Bronchial epithelial cell (primary cell): Measurements from ENCODE around the gene PARP8. TPM values are rescaled to one million over a fixed set of nuclear protein-coding genes. Genes with fewer than 3 reads are reported as not detected.
"Not testable (repeated sequence)": the region's sequence is repeated elsewhere in the genome, so short reads cannot be mapped to it uniquely, and the experiment has no call there.

ENCODE experiments used
- DNase-seq: peaks from one replicate; pipeline ENCODE4 v3.0.0-alpha.2; 2010; ENCODE audit warnings: low read depth
- FAIRE-seq: peaks from 2 replicates; lab custom pipeline; 2011; peaks lifted over from hg19 to GRCh38; lab: Jason Lieb, UNC
- H3K27me3 ChIP-seq: 2 replicates; pipeline ENCODE4 v1.5.1; 2011; ENCODE audit warnings: low read length; ENCODE audit not compliant: control insufficient read depth, insufficient read depth
- H3K36me3 ChIP-seq: 2 replicates; pipeline ENCODE4 v1.5.1; 2011; ENCODE audit warnings: low read length; ENCODE audit not compliant: control insufficient read depth, insufficient read depth
- H3K4me3 ChIP-seq: 2 replicates; pipeline ENCODE4 v1.5.1; 2011; ENCODE audit warnings: mild to moderate bottlenecking, low read depth, low read length, control low read depth
- CTCF ChIP-seq: IDR thresholded peaks from 2 replicates; pipeline ENCODE4 v1.5.1; 2011; ENCODE audit warnings: mild to moderate bottlenecking, moderate library complexity, low read length, control low read depth, inconsistent platforms; ENCODE audit not compliant: insufficient read depth, severe bottlenecking
- total RNA-seq: library from RNA; depleted of rRNA; stranded (reverse); fragments of >200 nt; gene quantifications from 2 replicates; pipeline ENCODE4 v1.2.1, GENCODE V29; 2014

The PARP8 gene
- total RNA-seq, 1 donor from 2014 or later = 14.5 TPM

DNA sequence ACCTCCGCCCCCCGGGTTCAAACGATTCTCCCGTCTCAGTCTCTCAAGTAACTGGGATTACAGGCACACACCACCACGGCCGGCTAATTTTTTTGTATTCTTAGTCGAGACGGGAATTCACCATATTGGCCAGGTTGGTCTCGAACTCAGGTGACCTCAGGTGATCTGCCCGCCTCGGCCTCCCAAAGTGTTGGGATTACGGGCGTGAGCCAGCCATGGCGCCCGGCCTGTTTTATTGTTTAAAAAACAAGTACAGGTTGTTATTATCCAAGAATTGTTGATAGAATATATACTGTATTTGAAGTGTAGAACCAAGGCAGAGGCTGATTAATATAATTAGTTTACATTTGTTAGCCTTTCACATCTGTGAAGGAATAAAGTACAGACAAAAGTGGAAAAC, 8.9 kb downstream of the PARP8 start:
- DNase-seq (no peak), FAIRE-seq (no peak)
- Histone ChIP-seq H3K36me3 (no peaks in the 10 kb centered on the region), H3K4me3 (no peak overlapping the region), H3K27me3 (no peaks in the 10 kb centered on the region)
- TF ChIP-seq CTCF = no peak

- not testable (repeated sequence) for H3K27me3 ChIP-seq, FAIRE-seq, H3K4me3 ChIP-seq, DNase-seq, H3K36me3 ChIP-seq
These were observed 13.1 kb downstream of the PARP8 start for GRCh38 chr5:50679554-50679953.

GRCh38 chr5:50684721-50685120, 18.3 kb downstream of the PARP8 start:
- FAIRE-seq = no peak
- Histone ChIP-seq H3K27me3 (no peaks in the 10 kb centered on the region), H3K4me3 (no peak overlapping the region)

DNA sequence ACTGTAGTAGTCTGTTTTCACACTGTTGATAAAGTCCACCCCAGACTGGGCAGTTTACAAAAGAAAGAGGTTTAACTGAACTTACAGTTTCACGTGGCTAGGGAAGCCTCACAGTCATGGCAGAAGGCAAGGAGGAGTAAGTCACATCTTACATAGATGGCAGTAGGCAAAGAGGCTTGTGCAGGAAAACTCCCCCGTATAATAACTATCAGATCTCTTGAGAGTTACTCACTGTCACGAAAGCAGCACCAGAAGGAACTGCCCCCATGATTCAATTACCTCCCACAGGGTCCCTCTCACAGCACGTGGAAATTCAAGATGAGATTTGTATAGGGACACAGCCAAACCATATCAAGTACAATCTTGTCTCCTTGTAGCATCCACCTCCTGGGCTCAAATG, 21.1 kb downstream of the PARP8 start:
- Histone ChIP-seq H3K4me3 (no peak overlapping the region), H3K27me3 (no peaks in the 10 kb centered on the region), H3K36me3 (no peaks in the 10 kb centered on the region)
- FAIRE-seq = no peak
- no peak for TF ChIP-seq CTCF
- no peak for DNase-seq

More at GRCh38 chr5:50684721-50685120, 18.3 kb downstream of the PARP8 start:
- no peaks in the 10 kb centered on the region for H3K36me3 ChIP-seq
- no peak for DNase-seq
- no peak for TF ChIP-seq CTCF

DNA sequence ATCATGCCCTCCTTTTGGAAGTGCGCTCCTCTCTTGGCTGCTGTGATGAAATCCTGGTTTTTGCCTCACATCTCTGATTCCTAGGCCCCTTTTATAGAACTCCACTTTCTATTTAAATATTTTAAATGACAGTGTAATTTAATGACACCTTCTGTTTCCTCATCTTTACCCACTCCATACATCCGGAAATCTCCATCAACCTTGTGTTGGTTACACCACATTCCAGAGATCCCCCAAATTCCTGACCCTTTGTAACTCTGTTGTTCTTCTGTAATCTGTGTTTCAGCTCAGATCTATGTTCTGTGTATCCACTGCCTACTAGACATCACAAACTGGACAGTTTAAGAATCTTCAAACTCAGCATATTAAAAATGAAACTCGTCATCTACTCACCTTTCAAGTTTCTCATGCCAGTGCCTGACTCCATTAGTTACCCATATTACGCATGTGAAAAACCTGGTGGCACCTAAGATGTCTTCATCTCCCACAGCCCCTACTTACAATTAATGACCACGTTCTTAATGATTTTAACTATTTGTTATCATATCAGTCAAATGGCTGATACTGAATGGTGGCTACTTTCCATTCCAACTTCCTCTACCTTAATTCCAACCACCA, 25.1 kb downstream of the PARP8 start:
- DNase-seq (no peak), FAIRE-seq (no peak)
- no peak for TF ChIP-seq CTCF
- H3K27me3 ChIP-seq = no peaks in the 10 kb centered on the region
- no peaks in the 10 kb centered on the region for H3K36me3 ChIP-seq
- no peak overlapping the region for H3K4me3 ChIP-seq

DNA sequence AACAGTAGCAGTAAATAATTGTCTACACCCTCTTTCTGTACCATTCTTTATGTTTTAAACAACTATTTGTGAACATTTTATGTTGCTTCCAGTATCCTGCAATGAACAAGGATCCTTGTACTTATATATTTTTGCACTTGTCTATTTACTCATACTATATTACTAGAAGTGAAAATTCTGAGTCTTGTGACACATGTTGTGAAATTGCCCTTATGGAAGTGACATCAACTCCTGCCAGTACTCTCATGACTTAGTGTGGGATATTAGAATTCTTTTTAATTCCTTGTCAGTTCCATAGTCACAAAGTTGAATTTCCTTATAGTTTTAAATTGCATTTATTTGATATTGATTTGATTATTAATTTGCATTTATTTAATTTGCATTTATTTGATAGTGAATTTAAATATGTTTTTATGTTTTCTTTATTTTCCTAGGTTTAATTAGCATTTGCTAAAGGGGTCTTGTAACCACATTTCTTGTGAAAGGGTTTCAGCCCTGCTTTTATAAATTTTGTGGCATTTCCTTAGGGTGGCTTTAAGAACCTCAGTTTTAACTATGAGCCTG, 27.7 kb downstream of the PARP8 start:
- Histone ChIP-seq H3K27me3 (no peaks in the 10 kb centered on the region), H3K36me3 (no peaks in the 10 kb centered on the region), H3K4me3 (no peak overlapping the region)
- no peak for FAIRE-seq
- TF ChIP-seq CTCF = no peak
- DNase-seq = no peak

- DNase-seq, FAIRE-seq, H3K4me3 ChIP-seq, H3K27me3 ChIP-seq, H3K36me3 ChIP-seq: not testable (repeated sequence)
These were observed 28.2 kb downstream of the PARP8 start for GRCh38 chr5:50694626-50695025.
